NCI-H187 (cell line): ENCODE measurements around the gene PACRG.

Experiments
- DNase-seq, 2 experiments: peaks; one replicate each; lab custom pipeline; 2025; lab: John Stamatoyannopoulos, UW

The PACRG gene

GRCh38 chr6:163335056-163335455 is 607.3 kb downstream of the PACRG start:
- no peak for DNase-seq

- no peak for DNase-seq
Observed at GRCh38 chr6:163335671-163336545, 608.1 kb downstream of the PACRG start.

GRCh38 chr6:163336961-163337360 is 609.2 kb downstream of the PACRG start:
- DNase-seq: no peak

- no peak for DNase-seq
Observed at GRCh38 chr6:163337958-163338357, 610.2 kb downstream of the PACRG start.

GRCh38 chr6:163338671-163339405 is 611.1 kb downstream of the PACRG start:
- no peak for DNase-seq

- DNase-seq: no peak
Observed at GRCh38 chr6:163339466-163339865, 611.7 kb downstream of the PACRG start.

- DNase-seq: no peak
Observed at GRCh38 chr6:163340201-163340887, 612.6 kb downstream of the PACRG start.

- no peak for DNase-seq
Observed at GRCh38 chr6:163341224-163342061, 613.7 kb downstream of the PACRG start.

- no peak for DNase-seq
Observed at GRCh38 chr6:163342571-163343539, 615.1 kb downstream of the PACRG start.

- DNase-seq: no peak
Observed at GRCh38 chr6:163343609-163344008, 615.8 kb downstream of the PACRG start.

- DNase-seq: no peak
Observed at GRCh38 chr6:163344411-163344810, 616.6 kb downstream of the PACRG start.

- no peak for DNase-seq
Observed at GRCh38 chr6:163345931-163346330, 618.2 kb downstream of the PACRG start.

GRCh38 chr6:163346497-163346961 is 618.8 kb downstream of the PACRG start:
- DNase-seq: no peak

GRCh38 chr6:163347021-163347446 is 619.3 kb downstream of the PACRG start:
- DNase-seq: no peak

- DNase-seq: no peak
Observed at GRCh38 chr6:163348789-163349680, 621.3 kb downstream of the PACRG start.

GRCh38 chr6:163349696-163350095 is 621.9 kb downstream of the PACRG start:
- DNase-seq: no peak

GRCh38 chr6:163351013-163351412 is 623.2 kb downstream of the PACRG start:
- DNase-seq: no peak

- DNase-seq: no peak
Observed at GRCh38 chr6:163352011-163352685, 624.4 kb downstream of the PACRG start.

- no peak for DNase-seq
Observed at GRCh38 chr6:163352966-163353365, 625.2 kb downstream of the PACRG start.
